DND-41 (cell line): Measurements from ENCODE around the gene RAD51B.
"Not testable (repeated sequence)": the region's sequence is repeated elsewhere in the genome, so short reads cannot be mapped to it uniquely, and the experiment has no call there.

Experiments used
- EZH2 ChIP-seq: IDR thresholded peaks from 3 replicates; pipeline ENCODE4 v1.6.1; 2012; ENCODE audit warnings: borderline replicate concordance, low read depth, mild to moderate bottlenecking, moderate library complexity, low read length, inconsistent platforms; ENCODE audit not compliant: severe bottlenecking
- TF ChIP-seq, protein P1 (sequence below): IDR thresholded peaks from 2 replicates; pipeline ENCODE4 v1.5.1; 2012; ENCODE audit warnings: borderline replicate concordance, low read length, moderate library complexity, mild to moderate bottlenecking; ENCODE audit not compliant: poor library complexity, severe bottlenecking; ENCODE audit errors: extremely low read depth

DNA sequence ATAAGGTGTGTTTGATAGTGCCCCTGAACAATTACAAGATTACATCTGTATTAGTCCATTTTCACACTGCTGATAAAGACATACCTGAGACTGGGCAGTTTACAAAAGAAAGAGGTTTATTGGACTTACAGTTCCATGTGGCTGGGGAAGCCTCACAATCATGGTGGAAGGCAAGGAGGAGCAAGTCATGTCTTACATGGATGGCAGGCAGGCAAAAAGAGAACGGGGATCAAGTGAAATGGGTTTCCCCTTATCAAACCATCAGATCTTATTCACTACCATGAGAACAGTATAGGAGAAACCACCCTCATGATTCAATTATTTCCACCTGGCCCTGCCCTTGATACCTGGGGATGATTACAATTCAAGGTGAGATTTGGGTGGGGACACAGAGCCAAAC, 211.4 kb downstream of the RAD51B start:
- TF ChIP-seq, protein P1, sequence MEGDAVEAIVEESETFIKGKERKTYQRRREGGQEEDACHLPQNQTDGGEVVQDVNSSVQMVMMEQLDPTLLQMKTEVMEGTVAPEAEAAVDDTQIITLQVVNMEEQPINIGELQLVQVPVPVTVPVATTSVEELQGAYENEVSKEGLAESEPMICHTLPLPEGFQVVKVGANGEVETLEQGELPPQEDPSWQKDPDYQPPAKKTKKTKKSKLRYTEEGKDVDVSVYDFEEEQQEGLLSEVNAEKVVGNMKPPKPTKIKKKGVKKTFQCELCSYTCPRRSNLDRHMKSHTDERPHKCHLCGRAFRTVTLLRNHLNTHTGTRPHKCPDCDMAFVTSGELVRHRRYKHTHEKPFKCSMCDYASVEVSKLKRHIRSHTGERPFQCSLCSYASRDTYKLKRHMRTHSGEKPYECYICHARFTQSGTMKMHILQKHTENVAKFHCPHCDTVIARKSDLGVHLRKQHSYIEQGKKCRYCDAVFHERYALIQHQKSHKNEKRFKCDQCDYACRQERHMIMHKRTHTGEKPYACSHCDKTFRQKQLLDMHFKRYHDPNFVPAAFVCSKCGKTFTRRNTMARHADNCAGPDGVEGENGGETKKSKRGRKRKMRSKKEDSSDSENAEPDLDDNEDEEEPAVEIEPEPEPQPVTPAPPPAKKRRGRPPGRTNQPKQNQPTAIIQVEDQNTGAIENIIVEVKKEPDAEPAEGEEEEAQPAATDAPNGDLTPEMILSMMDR, result not testable (repeated sequence)
- not testable (repeated sequence) for TF ChIP-seq EZH2
